HG03039 (cell line): ENCODE measurements around the gene IRF4.

ENCODE experiments used
- ATAC-seq: cut with Tn5 transposase; IDR thresholded peaks from one replicate; pipeline ENCODE4 v1.9.1; 2021; ENCODE audit warnings: mild to moderate bottlenecking, moderate library complexity; ENCODE audit not compliant: unreplicated experiment

IRF4 gene

GRCh38 chr6:436308-437036, 44.9 kb downstream of the IRF4 start:
- no peak for ATAC-seq

DNA sequence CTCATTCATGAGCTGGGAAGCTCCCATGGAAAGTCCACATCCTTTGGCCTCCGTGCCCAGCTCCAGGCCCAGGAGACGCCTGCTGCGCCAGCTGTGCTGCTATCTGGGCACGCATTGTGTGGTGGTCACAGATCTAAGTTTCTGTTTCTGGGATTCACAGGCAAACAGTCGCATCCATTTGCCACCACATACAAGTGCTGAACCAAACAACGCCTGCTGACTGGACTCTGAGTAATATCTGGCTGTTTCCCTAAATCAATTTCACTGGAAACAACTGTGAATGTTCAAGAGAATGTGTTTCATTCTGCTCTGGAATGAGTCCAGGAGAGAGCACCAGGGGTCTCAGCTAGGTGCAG, 45.5 kb downstream of the IRF4 start:
- ATAC-seq: no peak

- no peak for ATAC-seq
Observed at GRCh38 chr6:438634-439170, 47.1 kb downstream of the IRF4 start.

GRCh38 chr6:439641-440167, 48.2 kb downstream of the IRF4 start:
- ATAC-seq: no peak

GRCh38 chr6:441126-441920, 49.8 kb downstream of the IRF4 start:
- ATAC-seq: no peak

DNA sequence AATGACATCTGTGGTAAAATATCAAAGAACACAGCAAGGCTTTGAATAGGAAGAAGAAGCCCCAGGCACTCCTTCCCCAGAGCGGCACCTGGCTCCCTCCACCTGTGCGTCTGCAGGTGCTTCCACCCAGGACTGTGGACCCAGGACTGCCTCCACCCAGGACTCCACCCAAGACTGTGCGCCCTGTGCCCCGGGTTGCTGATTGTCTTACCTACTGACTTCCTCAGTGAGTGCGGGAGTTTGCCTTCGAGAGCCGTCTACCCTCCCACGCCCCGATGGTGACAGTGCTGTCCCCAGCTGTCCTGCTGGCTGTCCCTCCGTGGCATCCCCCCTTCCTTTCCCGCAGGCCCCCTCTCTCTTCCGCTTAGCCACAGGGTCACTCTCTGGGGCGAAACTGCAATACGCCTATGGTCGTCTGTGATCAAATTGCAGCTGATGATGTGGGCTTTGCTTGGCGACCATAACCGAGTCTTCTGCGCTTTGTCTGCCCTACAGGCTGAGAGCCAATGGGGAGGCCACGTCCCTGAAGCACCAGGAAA, 52.1 kb downstream of the IRF4 start:
- no peak for ATAC-seq

- ATAC-seq: no peak
Observed at GRCh38 chr6:444653-445275, 53.2 kb downstream of the IRF4 start.

GRCh38 chr6:445571-446417, 54.2 kb downstream of the IRF4 start:
- ATAC-seq: no peak

- no peak for ATAC-seq
Observed at GRCh38 chr6:446418-447366, 55.1 kb downstream of the IRF4 start.

GRCh38 chr6:447381-448165, 56.0 kb downstream of the IRF4 start:
- no peak for ATAC-seq

DNA sequence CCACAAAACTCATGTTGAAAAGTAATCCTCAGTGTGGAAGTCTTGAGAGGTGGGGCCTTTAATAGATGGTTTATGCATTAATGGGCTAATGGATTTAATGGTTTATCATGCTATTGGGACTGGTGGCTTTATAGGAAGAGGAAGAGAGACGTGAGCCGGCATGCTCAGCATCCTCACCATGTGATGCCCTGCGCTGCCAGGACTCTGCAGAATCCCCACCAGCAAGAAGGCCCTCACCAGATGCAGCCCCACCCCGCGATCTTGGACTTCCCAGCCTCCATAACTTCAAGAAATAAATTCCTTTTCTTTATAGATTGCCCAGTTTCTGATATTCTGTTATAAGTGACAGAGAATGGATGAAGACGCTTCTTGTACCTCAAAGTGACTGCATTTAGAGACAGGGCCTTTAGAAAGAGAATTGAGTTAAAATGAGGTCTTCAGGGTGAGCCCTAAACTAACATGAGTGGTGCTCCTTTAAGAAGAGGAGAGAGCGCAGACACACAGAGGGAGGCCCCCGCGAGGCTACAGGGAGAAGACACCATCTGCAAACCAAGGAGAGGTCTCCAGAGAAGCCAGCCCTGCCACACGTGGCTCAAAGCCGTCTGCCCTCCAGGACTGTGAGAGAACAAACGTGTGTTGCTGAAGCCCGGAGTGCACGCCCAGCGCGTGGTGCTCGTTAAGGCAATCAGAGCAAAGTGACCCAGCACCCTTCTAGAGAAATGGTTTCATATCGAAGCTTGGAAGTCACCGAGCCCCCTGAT, 56.9 kb downstream of the IRF4 start:
- ATAC-seq: no peak

DNA sequence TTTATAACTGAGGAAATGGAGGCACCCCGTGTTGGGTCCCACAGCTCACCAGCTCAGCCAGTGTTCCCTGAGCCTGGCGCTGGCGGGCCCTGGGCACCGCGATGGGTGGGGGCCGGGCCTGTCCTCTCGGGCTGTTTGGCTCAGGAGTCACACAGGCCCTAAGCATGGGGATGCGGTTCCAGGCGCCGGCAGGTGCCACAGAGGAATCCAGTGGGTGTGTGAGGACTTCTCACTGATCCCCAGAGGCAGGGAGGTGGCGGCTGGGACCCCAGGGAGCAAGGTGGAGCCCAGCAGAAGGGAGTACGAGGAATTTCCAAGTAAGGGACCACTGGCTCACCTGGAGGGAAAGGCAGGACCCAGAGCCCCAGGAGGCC, 57.5 kb downstream of the IRF4 start:
- ATAC-seq: no peak

DNA sequence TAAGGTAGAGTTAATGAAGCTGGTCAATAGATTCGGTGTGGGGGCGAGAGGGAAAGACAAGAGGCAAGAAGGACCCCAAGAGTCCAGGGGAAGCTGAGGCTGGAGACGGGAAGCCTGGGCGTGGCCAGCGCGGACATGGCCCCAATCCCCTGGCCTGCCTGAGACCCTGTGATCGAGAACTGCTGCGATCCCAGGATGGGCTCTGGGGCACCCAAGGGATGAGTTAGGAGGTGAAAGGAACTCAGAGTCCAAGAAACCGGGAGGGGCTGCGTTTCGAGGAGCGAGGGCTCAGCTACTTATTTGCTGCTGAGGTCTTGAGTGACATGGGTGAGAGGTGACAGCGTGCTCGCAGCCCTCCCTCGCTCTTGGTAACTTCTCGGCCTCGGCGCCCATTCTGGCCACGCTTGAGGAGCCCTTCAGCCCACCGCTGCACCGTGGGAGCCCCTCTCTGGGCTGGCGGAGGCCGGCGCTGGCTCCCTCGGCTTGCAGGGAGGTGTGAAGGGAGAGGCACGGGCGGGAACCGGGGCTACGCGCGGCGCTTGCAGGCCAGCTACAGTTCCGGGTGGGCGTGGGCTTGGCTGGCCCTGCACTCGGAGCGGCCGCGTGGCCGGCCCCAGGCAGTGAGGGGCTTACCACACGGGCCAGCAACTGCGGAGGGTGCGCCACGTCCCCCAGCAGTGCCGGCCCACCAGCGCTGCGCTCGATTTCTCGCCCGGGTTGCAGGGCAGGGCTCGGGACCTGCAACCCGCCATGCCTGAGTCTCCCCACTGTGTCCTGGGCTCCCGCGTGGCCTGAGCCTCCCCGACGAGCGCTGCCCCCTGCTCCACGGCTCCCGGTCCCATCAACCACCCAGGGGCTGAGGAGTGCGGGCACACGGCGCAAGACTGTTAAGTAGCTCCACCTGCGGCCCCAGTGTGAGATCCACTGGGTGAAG, 58.2 kb downstream of the IRF4 start:
- no peak for ATAC-seq

GRCh38 chr6:451336-451735, 59.8 kb downstream of the IRF4 start:
- no peak for ATAC-seq

- no peak for ATAC-seq
Observed at GRCh38 chr6:451847-452246, 60.3 kb downstream of the IRF4 start.

DNA sequence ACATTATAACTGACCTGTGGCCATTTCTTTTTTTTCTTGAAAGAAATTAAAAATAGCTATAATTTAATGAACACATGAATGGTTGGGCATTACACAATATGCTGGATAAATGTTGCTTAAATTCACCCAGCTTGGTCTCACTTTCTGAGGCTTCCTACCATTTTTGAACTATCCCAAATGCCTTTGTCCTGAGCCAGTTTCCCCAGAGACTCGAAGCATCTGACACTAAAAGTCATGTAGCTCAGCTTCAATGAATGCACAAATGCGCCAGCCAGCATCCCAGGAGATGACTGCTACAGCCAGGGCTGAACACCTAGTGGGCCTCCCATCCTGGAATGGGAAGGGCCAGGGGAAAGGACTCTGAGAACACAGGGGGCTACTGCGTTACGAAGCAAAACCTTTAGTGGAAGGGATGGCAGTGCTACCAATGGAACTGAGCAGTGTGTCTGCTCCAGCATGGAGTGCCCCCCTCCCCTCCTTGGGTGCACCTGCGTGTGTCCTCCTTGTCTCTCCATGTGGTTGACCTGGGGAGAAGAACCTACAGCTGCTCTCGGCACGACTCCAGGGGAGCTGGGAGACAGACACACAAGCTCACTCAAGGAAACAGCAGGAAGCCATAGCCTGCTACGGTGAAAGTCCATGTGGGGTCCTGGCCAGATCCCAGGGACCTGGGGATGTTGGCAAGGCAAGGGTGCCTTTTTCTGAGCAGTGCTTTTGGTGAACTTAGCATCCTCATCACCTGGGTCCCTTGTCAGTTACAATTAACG, 60.9 kb downstream of the IRF4 start:
- ATAC-seq: no peak
